HG03064 (cell line): ENCODE data around the gene PSMB3.
"Not testable (repeated sequence)": the region's sequence is repeated elsewhere in the genome, so short reads cannot be mapped to it uniquely, and the experiment has no call there.

Experiments used
- ATAC-seq: cut with Tn5 transposase; IDR thresholded peaks from one replicate; pipeline ENCODE4 v1.9.1; 2021; ENCODE audit warnings: low read depth; ENCODE audit not compliant: unreplicated experiment

The PSMB3 gene

DNA sequence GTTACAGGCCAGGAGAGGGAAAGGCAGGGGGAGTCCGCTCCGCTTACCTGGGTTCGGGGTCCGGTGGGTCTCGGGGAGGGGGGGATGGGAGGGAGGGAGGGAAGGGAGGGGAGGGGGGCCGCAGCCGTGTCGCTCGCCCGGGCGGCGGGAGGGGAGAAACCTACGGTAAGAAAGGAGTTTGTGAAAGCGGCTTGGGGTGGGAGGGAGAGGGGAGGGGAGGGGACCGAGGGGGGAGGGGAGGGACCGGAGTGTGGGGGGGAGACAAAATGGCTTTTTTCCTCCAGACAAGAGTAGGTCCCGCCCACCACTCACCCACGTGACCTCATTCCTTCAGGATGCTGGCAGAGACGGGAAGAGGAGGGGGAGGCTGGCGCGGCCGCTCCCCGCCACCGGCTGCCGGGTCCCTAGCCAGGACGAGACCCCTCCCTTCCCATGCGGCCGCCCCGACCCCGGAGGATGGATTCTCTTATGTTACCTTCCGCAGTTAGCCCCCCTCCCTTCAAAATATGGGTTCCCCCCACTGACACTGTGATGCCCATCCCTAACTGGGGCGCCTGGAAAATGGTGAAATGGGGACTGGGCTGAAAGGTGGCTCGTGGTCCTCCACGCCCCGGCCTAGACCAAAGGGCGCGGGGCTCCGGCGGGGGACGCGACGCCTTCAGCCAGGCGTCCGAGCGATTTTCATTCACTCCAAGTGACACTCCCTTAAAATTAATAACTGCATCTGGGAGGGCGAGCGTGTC is 4.2 kb upstream of the PSMB3 start, which contains the start of gene PCGF2:
Gene PCGF2 (minus strand): TSS at position 188 of the 743 bp plus-strand sequence. CDS start 7,934 bp downstream, outside the sequence.
- ATAC-seq, result no peak

DNA sequence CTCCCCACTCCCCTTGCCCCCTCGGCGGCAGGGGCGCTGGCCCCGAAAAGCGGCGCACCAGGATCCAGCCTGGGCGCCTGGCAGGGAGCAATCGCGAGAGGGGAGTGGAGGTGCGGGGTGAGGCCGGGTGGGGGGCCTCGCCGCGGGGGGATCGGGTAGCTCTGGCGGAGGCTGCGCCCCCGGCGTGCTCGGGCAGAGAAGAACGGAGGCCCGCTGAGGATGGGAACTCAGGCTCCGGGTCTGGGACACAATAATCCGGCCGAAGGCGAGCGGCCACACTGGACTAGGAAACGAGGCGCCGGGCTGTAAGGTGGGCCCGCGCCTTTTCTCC is 3.7 kb upstream of the PSMB3 start:
- ATAC-seq, result no peak

DNA sequence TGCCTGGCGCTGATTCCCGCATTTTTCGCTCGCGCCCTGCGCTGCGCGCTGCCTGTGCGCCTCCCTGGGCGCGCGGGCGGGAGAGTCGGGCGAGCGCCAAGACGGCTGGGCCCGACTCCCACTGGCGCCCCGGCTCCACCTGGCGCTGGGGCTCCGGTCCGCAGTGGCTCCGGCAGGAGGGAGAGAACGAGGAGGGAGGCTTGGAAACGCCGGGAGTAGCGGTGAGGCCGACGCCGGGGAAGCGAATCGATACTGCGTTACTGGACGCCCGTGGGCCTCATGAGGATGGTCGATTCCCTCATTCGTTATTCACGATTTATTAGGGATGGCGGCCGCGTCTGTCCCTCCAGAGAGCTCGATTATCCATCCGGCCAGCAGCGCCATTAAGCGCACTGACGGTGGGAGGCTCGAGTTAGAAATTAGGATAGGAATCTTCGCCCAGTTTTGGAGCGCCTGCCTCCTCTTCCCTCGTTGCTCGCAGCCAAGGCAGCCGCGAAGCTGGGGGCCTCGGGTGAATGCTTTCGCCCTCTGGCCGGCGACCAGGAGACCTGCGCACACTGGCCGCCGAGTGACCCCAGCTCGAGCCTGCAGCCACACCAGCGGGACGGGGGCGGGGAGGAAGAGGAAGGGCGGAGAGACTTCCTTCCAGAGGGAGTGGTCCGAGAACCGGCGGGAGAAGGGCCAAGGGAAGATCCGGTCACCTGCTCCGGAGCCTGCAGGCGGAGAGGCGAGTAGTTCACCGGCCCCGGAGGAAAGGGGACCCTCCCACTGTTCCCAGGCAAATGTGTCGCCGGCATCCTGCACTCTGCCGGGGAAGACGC is 3.1 kb upstream of the PSMB3 start:
- no peak for ATAC-seq

- ATAC-seq, result no peak
Observed at GRCh38 chr17:38750044-38750311, 2.6 kb upstream of the PSMB3 start.

- no peak for ATAC-seq
Observed at GRCh38 chr17:38750312-38751121, 2.0 kb upstream of the PSMB3 start.

- no peak for ATAC-seq
Observed at GRCh38 chr17:38751144-38751807, 1.3 kb upstream of the PSMB3 start.

- ATAC-seq, result no peak
Observed at GRCh38 chr17:38751808-38752307, 683 bp upstream of the PSMB3 start.

DNA sequence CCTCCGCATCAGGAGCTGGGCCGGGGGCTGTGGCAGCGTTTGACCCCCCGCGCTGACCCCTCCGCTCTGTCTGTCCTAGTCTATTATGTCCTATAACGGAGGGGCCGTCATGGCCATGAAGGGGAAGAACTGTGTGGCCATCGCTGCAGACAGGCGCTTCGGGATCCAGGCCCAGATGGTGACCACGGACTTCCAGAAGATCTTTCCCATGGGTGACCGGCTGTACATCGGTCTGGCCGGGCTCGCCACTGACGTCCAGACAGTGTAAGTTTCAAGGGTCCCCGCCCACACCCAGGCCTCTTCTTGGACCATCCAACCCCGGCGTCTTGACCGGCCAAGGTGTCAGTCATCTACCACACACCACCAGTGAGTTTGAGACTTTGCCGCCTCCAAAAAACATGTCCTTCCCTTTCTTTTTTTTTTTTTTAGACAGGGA is 548 bp downstream of the PSMB3 start:
- no peak for ATAC-seq

DNA sequence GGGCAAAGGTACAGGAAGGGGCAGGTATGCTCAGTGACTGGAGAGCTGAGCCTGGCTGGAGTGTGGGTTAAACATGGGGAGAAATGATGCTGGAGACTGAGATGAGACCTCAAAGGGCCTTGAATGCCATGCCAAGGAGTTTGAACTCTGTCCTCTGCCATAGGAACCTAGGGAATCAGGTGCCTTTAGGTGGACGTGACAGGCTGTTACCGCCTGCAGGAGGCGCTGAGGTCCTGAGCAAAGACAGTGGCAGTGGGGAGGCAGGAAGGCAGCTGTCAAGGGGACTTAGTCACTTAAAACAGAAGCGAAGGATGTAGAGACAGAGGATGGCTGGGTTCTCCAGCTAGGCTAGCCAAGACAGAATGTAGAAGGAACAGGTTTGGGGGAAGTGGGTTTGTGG is 9.1 kb downstream of the PSMB3 start:
- no peak for ATAC-seq

GRCh38 chr17:38762231-38762630 is 9.7 kb downstream of the PSMB3 start:
- no peak for ATAC-seq

GRCh38 chr17:38766341-38766740 is 13.8 kb downstream of the PSMB3 start:
- ATAC-seq, result no peak

- ATAC-seq, result no peak
Observed at GRCh38 chr17:38768417-38768816, 15.9 kb downstream of the PSMB3 start.

- no peak for ATAC-seq
Observed at GRCh38 chr17:38773258-38773657, 20.7 kb downstream of the PSMB3 start.

DNA sequence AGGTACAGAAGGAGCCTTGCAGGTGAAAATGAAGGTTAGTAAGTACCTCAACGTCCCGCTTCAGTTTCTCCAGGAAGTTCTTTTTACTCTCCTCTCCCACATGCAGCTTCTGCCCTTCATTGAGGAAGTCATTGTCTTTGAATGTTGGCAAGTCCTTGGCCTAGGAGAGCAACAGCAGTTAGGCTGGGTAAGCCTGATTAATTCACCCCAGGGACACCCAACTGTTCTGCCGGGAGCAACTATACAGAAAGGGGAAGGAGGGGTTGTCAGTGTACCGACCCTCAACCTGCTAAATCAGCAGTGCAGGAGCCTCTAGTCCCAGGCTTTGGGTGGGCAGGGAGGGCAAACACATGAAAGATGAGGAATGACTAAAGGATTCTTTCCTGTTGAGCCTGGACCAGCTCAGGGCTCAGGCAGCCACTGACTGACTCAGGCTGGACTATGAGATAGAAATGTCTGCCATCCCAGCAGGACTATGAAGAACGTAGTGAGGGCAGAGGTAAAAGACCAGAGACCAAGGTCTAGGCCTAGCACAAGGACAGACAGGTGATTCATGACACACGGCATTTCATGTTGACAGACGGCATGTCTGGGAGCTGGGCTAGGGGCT is 25.2 kb downstream of the PSMB3 start:
- no peak for ATAC-seq

GRCh38 chr17:38779965-38780752 is 27.6 kb downstream of the PSMB3 start:
- no peak for ATAC-seq

DNA sequence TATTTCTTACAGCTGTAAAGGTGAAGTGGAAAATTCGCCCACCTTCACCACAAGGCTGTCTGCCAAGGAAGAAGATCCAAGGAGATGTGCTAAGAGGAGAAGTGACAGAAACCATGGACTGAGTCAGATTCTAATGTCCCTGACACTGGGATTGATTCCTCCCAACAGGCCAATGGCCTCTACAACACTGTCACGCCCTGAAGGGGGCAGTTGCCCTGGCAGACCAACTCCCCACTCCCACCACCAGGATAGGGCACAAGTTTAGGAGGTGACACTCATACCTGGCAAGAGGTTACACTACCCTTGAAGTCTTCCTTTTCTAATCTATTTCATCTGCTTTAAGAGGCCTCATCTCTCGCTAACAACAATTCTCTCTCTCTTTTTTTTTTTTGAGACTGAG is 30.7 kb downstream of the PSMB3 start:
- no peak for ATAC-seq

- no peak for ATAC-seq
Observed at GRCh38 chr17:38786372-38786771, 33.8 kb downstream of the PSMB3 start.

DNA sequence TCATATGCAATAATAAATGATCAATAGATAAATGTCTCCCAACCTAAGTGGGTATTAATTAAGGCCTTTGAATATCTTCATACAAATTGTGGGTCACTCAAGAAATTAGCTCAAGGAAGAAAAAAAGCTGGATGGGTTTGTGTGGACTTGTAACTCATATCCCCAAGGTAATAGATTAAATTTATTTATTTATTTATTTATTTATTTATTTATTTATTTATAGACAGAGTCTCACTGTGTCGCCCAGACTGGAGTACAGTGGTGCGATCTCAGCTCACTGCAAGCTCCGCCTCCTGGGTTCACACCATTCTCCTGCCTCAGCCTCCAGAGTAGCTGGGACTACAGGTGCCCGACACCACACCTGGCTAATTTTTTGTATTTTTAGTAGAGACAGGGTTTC is 35.5 kb downstream of the PSMB3 start:
- ATAC-seq, result not testable (repeated sequence)

GRCh38 chr17:38789185-38789584 is 36.6 kb downstream of the PSMB3 start:
- no peak for ATAC-seq
